Heart left ventricle (tissue), 16 donors: ENCODE data around the gene MYO18B. TPM values are rescaled to one million over a fixed set of nuclear protein-coding genes. Genes with fewer than 3 reads are reported as not detected.

ENCODE experiments used
- ATAC-seq, 4 donors: fragments of 200-7000 bp; cut with Tn5 transposase; one replicate each; pipeline ENCODE4 v1.9.1; 2020 to 2022; ENCODE audit warnings: moderate library complexity in 4 of 4, mild to moderate bottlenecking in 3 of 4, moderate number of reproducible peaks in 1 of 4
- DNase-seq, 5 donors: peaks; one replicate each; pipeline ENCODE4 v3.0.0-alpha.2; 2020
- H3K27ac ChIP-seq, 12 donors: fragments of 200-600 bp; sonication (generic) in 4 of 12; one replicate each; pipeline versions ENCODE4 v1.5.0 to v1.8.0; 2016 to 2022; ENCODE audit warnings: mild to moderate bottlenecking in 2 of 12
- H3K27me3 ChIP-seq, 9 donors: fragments of 200-600 bp; sonication (generic) in 2 of 9; one replicate each; pipeline versions ENCODE4 v1.5.1 to v1.8.0; 2016 to 2022; ENCODE audit warnings: mild to moderate bottlenecking in 3 of 9
- H3K36me3 ChIP-seq, 9 donors: fragments of 200-600 bp; sonication (generic) in 2 of 9; one replicate each; pipeline versions ENCODE4 v1.5.0 to v1.8.0; 2018 to 2022; ENCODE audit warnings: mild to moderate bottlenecking in 2 of 9
- H3K4me1 ChIP-seq, 12 donors: fragments of 200-600 bp; sonication (generic) in 4 of 12; one replicate each; pipeline versions ENCODE4 v1.5.0 to v1.8.0; 2016 to 2022; ENCODE audit warnings: mild to moderate bottlenecking in 3 of 12
- H3K4me3 ChIP-seq, 12 donors: fragments of 200-600 bp; sonication (generic) in 4 of 12; one replicate each; pipeline versions ENCODE4 v1.5.0 to v1.8.0; 2017 to 2022; ENCODE audit warnings: mild to moderate bottlenecking in 9 of 12, moderate library complexity in 4 of 12
- H3K9me3 ChIP-seq, 12 donors: fragments of 200-600 bp; sonication (generic) in 4 of 12; one replicate each; pipeline versions ENCODE4 v1.5.0 to v1.8.0; 2016 to 2022; ENCODE audit warnings: mild to moderate bottlenecking in 1 of 12
- POLR2A ChIP-seq, 2 donors: fragments of 450-650 bp; IDR thresholded peaks; one replicate each; pipeline ENCODE4 v1.6.1; 2017; ENCODE audit warnings: antibody characterized with exemption in 2 of 2, mild to moderate bottlenecking in 2 of 2, moderate library complexity in 2 of 2
- WGBS, 4 donors: extraction: QIAGEN DNeasy Blood & Tissue Kit in 2 of 4; methylation state at CpG; one replicate each; pipeline versions ENCODE4 v1.1.5 to v1.1.7; 2013 to 2018; 5-methylcytosine and 5-hydroxymethylcytosine counted together
- intact Hi-C, 10 donors: fragments of 100-400 bp; cut with DNase I; formaldehyde crosslinking; loops; one replicate each; pipeline versions ENCODE4 v1.11.1 to v1.14.2; 2022
- polyA plus RNA-seq, 2 donors: library from polyadenylated mRNA; stranded (reverse); fragments of 200-250 nt; gene quantifications; one replicate each; pipeline ENCODE4 v1.2.3, GENCODE V29; 2013
- total RNA-seq, 9 donors: library from RNA; depleted of rRNA in 2 of 9; stranded (reverse); fragments of >200 nt in 2 of 9; fragmentation: NEBNext Ultra II Directional in 3 of 9; extraction: Animal tissue kit (Norgen Biotek cat#: 25700) in 3 of 9; gene quantifications; one replicate each; pipeline versions ENCODE4 v1.1.0 to v1.2.4, GENCODE V29; 2016 to 2023
- TF ChIP-seq, protein P1 (sequence below), 12 donors: fragments of 200-600 bp; sonication (generic) in 4 of 12; IDR thresholded peaks; one replicate each; pipeline versions ENCODE4 v1.5.0 to v1.8.0; 2018 to 2022; ENCODE audit warnings: antibody characterized with exemption in 12 of 12, mild to moderate bottlenecking in 5 of 12
- donor health status: ischemic (EF 13 %, LVEDD 7.1; RV severe dilation, severe dysfunction).
- donor health status: healthy with polysubstance abuse.
- donor health status: DM: no; HTN: yes; CAD: no.
- donor health status: DM: no; HTN: no; CAD: no.
- donor health status: ischemic (EF 25% LVEDD 6.9; RV normal size, moderate dysfunction).
- donor health status: ischemic (EF 25% LVEDD 5.7; RV mildly dilated, moderate dysfunction).
- donor health status: healthy.
- donor health status: DM: yes; HTN: yes; CAD: no.
- donor health status: ischemic (EF 35%, LVEDD 5.7; RV mildly dilated, moderate dysfunction).
- donor health status: nonischemic (EF 11% LVEDD 7.7; RV severe dilation, severe dysfunction).
- donor health status: DM: yes; HTN: yes; CAD: no.
- donor health status: PGD.
- donor health status: ischemic (EF 29% LVEDD 5.4; RV normal size, mild dysfunction).
- donor health status: nonischemic (EF 23%, LVEDD 6.1; RV moderate dilation, normal function).

Gene MYO18B
- total and polyA plus RNA-seq, 11 donors = 140 to 301 (median 193) TPM

DNA sequence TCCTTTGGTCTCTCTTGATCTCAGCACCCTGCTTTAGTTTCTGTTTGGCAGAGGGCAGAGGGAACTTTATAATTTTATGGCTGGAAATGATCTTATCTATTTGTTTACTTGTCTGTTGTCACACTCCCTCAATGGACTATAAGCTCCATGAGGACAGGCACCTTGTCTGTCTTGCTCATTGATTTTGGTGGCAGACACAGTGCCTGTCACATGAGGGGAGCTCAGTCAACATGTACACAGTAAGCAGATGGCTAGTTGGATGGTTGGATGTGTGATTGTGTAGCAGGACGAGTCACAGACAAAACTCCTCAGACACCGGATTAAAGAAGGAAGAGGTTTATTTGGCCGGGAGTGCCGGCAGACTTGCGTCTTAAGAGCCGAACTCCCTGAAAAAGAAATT, 80.4 kb downstream of the MYO18B start:
- ATAC-seq (no peak), DNase-seq (no peak)
- no peak overlapping the region for H3K27ac ChIP-seq
- 88 to 92% (median 90%) methylated on average over 6 of the region's 6 CpGs for WGBS, 4 donors
- TF ChIP-seq, protein P1, sequence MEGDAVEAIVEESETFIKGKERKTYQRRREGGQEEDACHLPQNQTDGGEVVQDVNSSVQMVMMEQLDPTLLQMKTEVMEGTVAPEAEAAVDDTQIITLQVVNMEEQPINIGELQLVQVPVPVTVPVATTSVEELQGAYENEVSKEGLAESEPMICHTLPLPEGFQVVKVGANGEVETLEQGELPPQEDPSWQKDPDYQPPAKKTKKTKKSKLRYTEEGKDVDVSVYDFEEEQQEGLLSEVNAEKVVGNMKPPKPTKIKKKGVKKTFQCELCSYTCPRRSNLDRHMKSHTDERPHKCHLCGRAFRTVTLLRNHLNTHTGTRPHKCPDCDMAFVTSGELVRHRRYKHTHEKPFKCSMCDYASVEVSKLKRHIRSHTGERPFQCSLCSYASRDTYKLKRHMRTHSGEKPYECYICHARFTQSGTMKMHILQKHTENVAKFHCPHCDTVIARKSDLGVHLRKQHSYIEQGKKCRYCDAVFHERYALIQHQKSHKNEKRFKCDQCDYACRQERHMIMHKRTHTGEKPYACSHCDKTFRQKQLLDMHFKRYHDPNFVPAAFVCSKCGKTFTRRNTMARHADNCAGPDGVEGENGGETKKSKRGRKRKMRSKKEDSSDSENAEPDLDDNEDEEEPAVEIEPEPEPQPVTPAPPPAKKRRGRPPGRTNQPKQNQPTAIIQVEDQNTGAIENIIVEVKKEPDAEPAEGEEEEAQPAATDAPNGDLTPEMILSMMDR (IDR thresholded peaks at IDR 0.05) = no peak
- TF ChIP-seq POLR2A (IDR thresholded peaks at IDR 0.05) = no peak
- H3K4me3 ChIP-seq = no peak overlapping the region
- peaks cover 0 to 4% (median 0%) of the 10 kb centered on the region in 9 donors for H3K27me3 ChIP-seq
- H3K4me1 ChIP-seq = peaks cover 0 to 3% (median 0%) of the 10 kb centered on the region in 12 donors
- H3K36me3 ChIP-seq = peaks cover 0 to 82% (median 18%) of the 10 kb centered on the region in 9 donors
- intact Hi-C loops = no loop called here
- H3K9me3 ChIP-seq = no peaks in the 10 kb centered on the region

DNA sequence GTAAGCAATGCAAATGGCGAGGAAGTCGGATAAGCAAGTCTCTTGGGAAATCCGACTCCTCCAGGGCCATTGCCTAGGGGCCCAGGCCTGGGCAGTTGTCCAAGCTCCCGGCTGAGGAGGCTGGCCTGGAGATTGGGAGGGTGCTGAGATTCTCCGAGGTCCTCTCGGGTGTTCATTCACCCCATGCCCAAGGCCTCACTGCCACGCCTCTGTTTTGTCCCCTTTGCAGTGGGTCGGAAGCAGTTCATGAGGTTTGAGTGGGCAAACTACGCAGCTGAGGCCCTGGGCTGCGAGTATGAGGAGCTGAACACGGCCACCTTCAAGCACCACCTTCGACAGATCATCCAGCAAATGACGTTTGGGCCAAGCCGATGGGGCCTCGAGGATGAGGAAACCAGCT, 81.3 kb downstream of the MYO18B start:
- TF ChIP-seq POLR2A (IDR thresholded peaks at IDR 0.05) = no peak
- TF ChIP-seq, protein P1 (IDR thresholded peaks at IDR 0.05) = no peak
- Histone ChIP-seq H3K27me3 (peaks cover 0 to 4% (median 0%) of the 10 kb centered on the region in 9 donors), H3K27ac (no peak overlapping the region), H3K4me3 (no peak overlapping the region), H3K4me1 (peaks cover 0 to 3% (median 0%) of the 10 kb centered on the region in 12 donors), H3K36me3 (peaks cover 0 to 84% (median 26%) of the 10 kb centered on the region in 9 donors), H3K9me3 (no peaks in the 10 kb centered on the region)
- intact Hi-C loops = no loop called here
- ATAC-seq = peak in 2 of 4 donors; percentile 8 to 18
- 59 to 67% (median 65%) methylated on average over 14 to 15 of the region's 15 CpGs for WGBS, 4 donors
- DNase-seq = no peak

GRCh38 chr22:25824828-25825423, 82.9 kb downstream of the MYO18B start:
- ATAC-seq = peak in 1 of 4 donors; percentile 16
- DNase-seq = no peak
- intact Hi-C loops = no loop called here

DNA sequence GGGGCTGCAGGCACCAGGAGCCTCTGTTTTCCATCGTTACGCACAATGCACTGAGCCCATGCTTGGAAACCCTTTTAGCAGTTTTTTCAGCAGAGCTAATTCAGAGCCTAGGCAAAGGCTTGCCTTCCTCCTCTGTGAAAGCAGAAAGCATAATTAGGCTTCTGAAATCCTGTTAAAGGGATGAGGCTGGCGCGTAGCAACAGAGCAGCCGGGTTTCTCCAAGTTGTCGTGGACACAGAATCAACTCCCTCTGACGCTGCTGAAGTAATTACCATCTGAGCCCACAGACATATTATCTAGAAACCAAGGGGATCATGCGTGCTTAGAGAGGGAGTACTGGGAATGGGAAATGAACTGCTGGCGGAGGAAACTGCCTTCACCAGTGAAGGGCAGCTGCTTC, 85.4 kb downstream of the MYO18B start:
- ATAC-seq = no peak
- Histone ChIP-seq H3K9me3 (peaks cover 0 to 8% (median 0%) of the 10 kb centered on the region in 12 donors), H3K27ac (no peak overlapping the region), H3K36me3 (peaks cover 0 to 91% (median 36%) of the 10 kb centered on the region in 9 donors), H3K27me3 (peaks cover 0 to 4% (median 0%) of the 10 kb centered on the region in 9 donors), H3K4me3 (no peak overlapping the region), H3K4me1 (peaks cover 0 to 10% (median 0%) of the 10 kb centered on the region in 12 donors)
- no peak for DNase-seq
- intact Hi-C loops = no loop called here
- 75 to 78% (median 77%) methylated on average over 9 of the region's 9 CpGs for WGBS, 4 donors
- TF ChIP-seq, protein P1 (IDR thresholded peaks at IDR 0.05) = no peak
- TF ChIP-seq POLR2A (IDR thresholded peaks at IDR 0.05) = no peak

More at GRCh38 chr22:25824828-25825423, 82.9 kb downstream of the MYO18B start:
- TF ChIP-seq, protein P1 (IDR thresholded peaks at IDR 0.05) = no peak
- no peak for TF ChIP-seq POLR2A (IDR thresholded peaks at IDR 0.05)
- no peak overlapping the region for H3K27ac ChIP-seq
- H3K4me3 ChIP-seq = no peak overlapping the region
- H3K9me3 ChIP-seq = peaks cover 0 to 2% (median 0%) of the 10 kb centered on the region in 12 donors
- peaks cover 0 to 4% (median 0%) of the 10 kb centered on the region in 9 donors for H3K27me3 ChIP-seq
- H3K36me3 ChIP-seq = peaks cover 0 to 88% (median 30%) of the 10 kb centered on the region in 9 donors
- 62 to 75% (median 66%) methylated on average over 5 to 7 of the region's 7 CpGs for WGBS, 4 donors
- peaks cover 0 to 3% (median 0%) of the 10 kb centered on the region in 12 donors for H3K4me1 ChIP-seq
